Keratinocyte (primary cell): Measurements from ENCODE around the gene KRTAP1-1. TPM values are rescaled to one million over a fixed set of nuclear protein-coding genes. Genes with fewer than 3 reads are reported as not detected.
"Not testable (repeated sequence)": the region's sequence is repeated elsewhere in the genome, so short reads cannot be mapped to it uniquely, and the experiment has no call there.

Experiments
- DNase-seq: peaks from one replicate; pipeline ENCODE4 v3.0.0-alpha.2; 2011; ENCODE audit warnings: low read depth, missing footprints, low spot score
- FAIRE-seq: peaks from 2 replicates; lab custom pipeline; 2011; peaks lifted over from hg19 to GRCh38; lab: Jason Lieb, UNC
- H2AFZ ChIP-seq: 2 replicates; pipeline ENCODE4 v1.6.0; 2012; ENCODE audit warnings: low read length, control low read depth, inconsistent platforms; ENCODE audit not compliant: control insufficient read depth
- H3K27ac ChIP-seq: 2 replicates; pipeline ENCODE4 v1.5.1; 2011; ENCODE audit warnings: low read length; ENCODE audit not compliant: control insufficient read depth, insufficient read depth
- H3K27me3 ChIP-seq: 3 replicates; pipeline ENCODE4 v1.6.0; 2011; ENCODE audit warnings: low read length; ENCODE audit not compliant: control insufficient read depth, insufficient read depth; ENCODE audit errors: extremely low read depth
- H3K36me3 ChIP-seq, 2 experiments: 2 replicates in 1 of 2; 3 replicates in 1 of 2; pipeline ENCODE4 v1.5.1; 2011; ENCODE audit warnings: low read length in 2 of 2, mild to moderate bottlenecking in 1 of 2; ENCODE audit not compliant: control insufficient read depth in 2 of 2, insufficient read depth in 2 of 2; ENCODE audit errors: extremely low read depth in 1 of 2
- H3K4me1 ChIP-seq: 3 replicates; pipeline ENCODE4 v1.5.1; 2011; ENCODE audit warnings: low read length; ENCODE audit not compliant: control insufficient read depth, insufficient read depth; ENCODE audit errors: extremely low read depth
- H3K4me2 ChIP-seq: 3 replicates; pipeline ENCODE4 v1.6.0; 2011; ENCODE audit warnings: low read depth, low read length; ENCODE audit not compliant: control insufficient read depth, insufficient read depth; ENCODE audit errors: extremely low read depth
- H3K4me3 ChIP-seq, 3 experiments: fragments of 200-600 bp in 1 of 3; sonication (generic) in 1 of 3; 2 replicates in 2 of 3; 3 replicates in 1 of 3; pipeline ENCODE4 v1.5.1; 2011 to 2016; ENCODE audit warnings: low read length in 3 of 3, mild to moderate bottlenecking in 3 of 3, control low read depth in 2 of 3, inconsistent platforms in 1 of 3, low read depth in 1 of 3, mixed read lengths in 1 of 3, mixed run types in 1 of 3, moderate library complexity in 1 of 3; ENCODE audit not compliant: control insufficient read depth in 2 of 3, insufficient read depth in 2 of 3; ENCODE audit errors: extremely low read depth in 1 of 3
- H3K79me2 ChIP-seq: 2 replicates; pipeline ENCODE4 v1.6.0; 2012; ENCODE audit warnings: low read length; ENCODE audit not compliant: control insufficient read depth, insufficient read depth
- H3K9ac ChIP-seq: 3 replicates; pipeline ENCODE4 v1.6.0; 2011; ENCODE audit warnings: low read length; ENCODE audit not compliant: control insufficient read depth, insufficient read depth; ENCODE audit errors: extremely low read depth
- H3K9me1 ChIP-seq: 3 replicates; pipeline ENCODE4 v1.6.0; 2011; ENCODE audit warnings: low read length; ENCODE audit not compliant: control insufficient read depth, insufficient read depth; ENCODE audit errors: extremely low read depth
- H3K9me3 ChIP-seq: 2 replicates; pipeline ENCODE4 v1.5.1; 2012; ENCODE audit warnings: low read depth, low read length; ENCODE audit not compliant: control insufficient read depth
- H4K20me1 ChIP-seq: 3 replicates; pipeline ENCODE4 v1.6.0; 2011; ENCODE audit warnings: low read length; ENCODE audit not compliant: control insufficient read depth, insufficient read depth; ENCODE audit errors: extremely low read depth
- CTCF ChIP-seq, 3 experiments: IDR thresholded peaks in 1 of 3; conservative IDR thresholded peaks in 1 of 3; optimal IDR thresholded peaks in 1 of 3; 2 replicates in 2 of 3; 3 replicates in 1 of 3; pipeline versions ENCODE3 to v1.5.1; 2011; ENCODE audit warnings: low read length in 3 of 3, mild to moderate bottlenecking in 3 of 3, moderate library complexity in 2 of 3, control low read depth in 1 of 3, inconsistent platforms in 1 of 3; ENCODE audit not compliant: insufficient read depth in 2 of 3; ENCODE audit errors: extremely low read depth in 1 of 3
- EZH2 ChIP-seq: IDR thresholded peaks from one replicate; pipeline ENCODE4 v1.6.1; 2012; ENCODE audit warnings: inconsistent platforms, mild to moderate bottlenecking, low read length, moderate library complexity
- dilution Hi-C: fragments of 300-500 bp; cut with MboI; formaldehyde crosslinking; loops from one replicate; pipeline ENCODE4 v1.7.0; 2020; ENCODE audit warnings: low sequenced_read_pairs; ENCODE audit not compliant: extremely low pct_ligation_motif_present
- polyA plus RNA-seq, 5 experiments: library from polyadenylated mRNA; depleted of rRNA in 3 of 5; stranded (reverse) in 3 of 5; stranded (forward) in 1 of 5; unstranded in 1 of 5; fragments of >200 nt; gene quantifications; 1 replicate in 1 of 5; 2 replicates in 3 of 5; 3 replicates in 1 of 5; pipeline versions ENCODE4 v1.2.1 to v1.2.3, GENCODE V29; 2011 to 2012; ENCODE audit warnings: missing spikeins in 2 of 5, low read depth in 1 of 5, low replicate concordance in 1 of 5

The KRTAP1-1 gene
- polyA plus RNA-seq, 1 donor (not counting 4 experiments of a cell fraction or from before 2014, with no cell fraction given): not detected

DNA sequence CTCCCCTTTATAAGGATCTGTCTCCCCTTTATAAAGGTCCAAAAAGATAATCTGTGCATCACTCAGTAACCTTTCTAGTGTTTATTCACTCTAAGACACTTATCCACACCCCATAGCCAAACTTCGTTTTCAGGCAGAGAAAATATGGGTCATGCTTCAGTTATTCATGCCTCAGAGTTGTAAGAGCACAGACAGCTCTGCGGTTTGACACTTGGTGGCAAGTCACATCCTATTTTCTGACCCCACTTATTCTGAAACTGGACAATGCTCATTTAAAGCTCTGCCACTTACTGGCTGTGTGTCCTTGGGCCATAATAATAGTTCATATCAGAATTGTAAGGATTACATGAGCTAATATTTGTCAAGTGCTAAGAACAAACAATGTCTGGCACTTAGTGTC is 7.9 kb upstream of the KRTAP1-1 start:
- no peak overlapping the region for H3K4me2 ChIP-seq
- DNase-seq: no peak

DNA sequence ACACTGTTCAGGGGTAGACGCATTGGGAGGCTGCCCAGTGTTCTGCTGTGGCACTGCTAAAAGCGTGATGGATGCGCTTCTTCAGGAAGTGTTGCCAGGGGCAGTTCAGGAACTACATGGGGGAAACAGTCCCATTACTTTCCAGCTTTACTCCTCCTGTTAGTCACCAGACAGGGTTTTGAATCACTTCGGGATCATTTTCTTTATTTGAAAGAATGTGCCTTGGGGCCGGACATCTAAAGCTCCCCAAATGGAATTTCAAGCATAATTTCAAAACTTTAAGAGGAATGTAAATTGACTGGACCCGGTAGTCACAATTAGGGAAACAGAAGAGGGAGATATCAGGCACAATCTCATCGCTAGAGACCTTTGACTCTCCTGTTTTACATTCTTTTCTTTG is 7.2 kb upstream of the KRTAP1-1 start:
- FAIRE-seq (peak; percentile 91), DNase-seq (no peak)
- Histone ChIP-seq H3K4me1 (peaks cover 13% of the 10 kb centered on the region), H2AFZ (peak overlapping the region; percentile 32), H3K9ac (no peak overlapping the region), H3K27me3 (no peaks in the 10 kb centered on the region), H3K4me2 (peak overlapping the region; percentile 31), H3K36me3 (no peaks in the 10 kb centered on the region), H3K4me3 (no peak overlapping the region), H3K9me3 (no peaks in the 10 kb centered on the region), H3K9me1 (no peaks in the 10 kb centered on the region), H3K27ac (no peak overlapping the region), H4K20me1 (no peaks in the 10 kb centered on the region), H3K79me2 (no peaks in the 10 kb centered on the region)
- no peak for TF ChIP-seq CTCF (optimal IDR thresholded peaks at IDR 0.05 in 1 of 3, IDR thresholded peaks at IDR 0.05 in 1 of 3, conservative IDR thresholded peaks at IDR 0.05 in 1 of 3; ENCODE audit: extremely low read depth in 1 of 3, insufficient read depth in 2 of 3, low read length in 3 of 3)
- no peak for TF ChIP-seq EZH2
- dilution Hi-C loops: no loop called here

More for the DNA sequence above, 7.9 kb upstream of the KRTAP1-1 start:
- H3K4me1 ChIP-seq: peaks cover 13% of the 10 kb centered on the region
- no peaks in the 10 kb centered on the region for H3K9me1 ChIP-seq
- H3K9me3 ChIP-seq: no peaks in the 10 kb centered on the region
- H3K4me3 ChIP-seq: no peak overlapping the region
- H3K36me3 ChIP-seq: no peaks in the 10 kb centered on the region
- H2AFZ ChIP-seq: peak overlapping the region; percentile 32
- peak; percentile 70 for FAIRE-seq
- no peak overlapping the region for H3K27ac ChIP-seq
- no peak overlapping the region for H3K9ac ChIP-seq
- no peak for TF ChIP-seq CTCF (optimal IDR thresholded peaks at IDR 0.05 in 1 of 3, IDR thresholded peaks at IDR 0.05 in 1 of 3, conservative IDR thresholded peaks at IDR 0.05 in 1 of 3; ENCODE audit: extremely low read depth in 1 of 3, insufficient read depth in 2 of 3, low read length in 3 of 3)
- TF ChIP-seq EZH2: no peak
- H3K27me3 ChIP-seq: no peaks in the 10 kb centered on the region
- no peaks in the 10 kb centered on the region for H4K20me1 ChIP-seq
- no peaks in the 10 kb centered on the region for H3K79me2 ChIP-seq
- dilution Hi-C loops: no loop called here

- H3K9me1 ChIP-seq, DNase-seq, H3K4me2 ChIP-seq, H3K9ac ChIP-seq, H2AFZ ChIP-seq, H4K20me1 ChIP-seq, H3K27ac ChIP-seq, H3K79me2 ChIP-seq, H3K36me3 ChIP-seq, H3K27me3 ChIP-seq, FAIRE-seq, H3K4me3 ChIP-seq, H3K9me3 ChIP-seq, dilution Hi-C loops: not testable (repeated sequence)
- H3K4me1 ChIP-seq: peaks cover 13% of the 10 kb centered on the region
Observed at GRCh38 chr17:41046735-41047465, 5.7 kb upstream of the KRTAP1-1 start, which contains the start of gene KRTAP2-1. Gene KRTAP2-1 (minus strand): TSS chr17:41047316. CDS start chr17:41047267, 49 bp downstream.
